ENCODE measurements around the gene WFDC13. TPM values are rescaled to one million over a fixed set of nuclear protein-coding genes. Genes with fewer than 3 reads are reported as not detected.

Gene WFDC13
- total and polyA plus RNA-seq, 9 donors, result not detected

- no peaks in the 10 kb centered on the region for H3K36me3 ChIP-seq
- H3K27ac ChIP-seq, result no peak within 1 kb of the TSS
- intact Hi-C loops (cut with DNase I), result no loop called here
- no peaks in the 10 kb centered on the region for H3K9me3 ChIP-seq
- WGBS, 3 donors, result 62 to 68% (median 67%) methylated on average over 1 of the region's 1 CpG
- H3K27me3 ChIP-seq, result no peaks in the 10 kb centered on the region
- DNase-seq, result no peak
- no peak within 1 kb of the TSS for H3K4me3 ChIP-seq
- H3K4me1 ChIP-seq (ENCODE audit: insufficient read depth), result no peaks in the 10 kb centered on the region
- no peak for TF ChIP-seq POLR2A (IDR thresholded peaks at IDR 0.05)
- no peak for TF ChIP-seq EP300 (IDR thresholded peaks at IDR 0.05)
- TF ChIP-seq CTCF (IDR thresholded peaks at IDR 0.05), result no peak
Measured at GRCh38 chr20:45722047-45722446, 20.2 kb downstream of the WFDC13 start, which contains the start of gene SPINT4. Gene SPINT4 (plus strand): TSS chr20:45722347. CDS start chr20:45722368, 21 bp downstream.

- intact Hi-C loops (cut with DNase I), result no loop called here
- no peaks in the 10 kb centered on the region for H3K36me3 ChIP-seq
- H3K27ac ChIP-seq, result no peak overlapping the region
- H3K9me3 ChIP-seq, result no peaks in the 10 kb centered on the region
- no peaks in the 10 kb centered on the region for H3K4me1 ChIP-seq (ENCODE audit: insufficient read depth)
- H3K27me3 ChIP-seq, result no peaks in the 10 kb centered on the region
- TF ChIP-seq EP300 (IDR thresholded peaks at IDR 0.05) (no peak), CTCF (IDR thresholded peaks at IDR 0.05) (no peak), POLR2A (IDR thresholded peaks at IDR 0.05) (no peak)
- H3K4me3 ChIP-seq, result no peak overlapping the region
- DNase-seq, result no peak
Measured at GRCh38 chr20:45725134-45725533, 23.3 kb downstream of the WFDC13 start.

GRCh38 chr20:45727044-45727443, 25.2 kb downstream of the WFDC13 start:
- H3K36me3 ChIP-seq, result no peaks in the 10 kb centered on the region
- no peak for DNase-seq
- intact Hi-C loops (cut with DNase I), result no loop called here
- no peak overlapping the region for H3K4me3 ChIP-seq
- no peak overlapping the region for H3K27ac ChIP-seq
- H3K27me3 ChIP-seq, result no peaks in the 10 kb centered on the region
- no peaks in the 10 kb centered on the region for H3K4me1 ChIP-seq (ENCODE audit: insufficient read depth)
- H3K9me3 ChIP-seq, result no peaks in the 10 kb centered on the region
- no peak for TF ChIP-seq CTCF (IDR thresholded peaks at IDR 0.05)
- TF ChIP-seq EP300 (IDR thresholded peaks at IDR 0.05), result no peak
- TF ChIP-seq POLR2A (IDR thresholded peaks at IDR 0.05), result no peak
- WGBS, 3 donors, result 47 to 54% (median 52%) methylated on average over 2 of the region's 2 CpGs

- Histone ChIP-seq H3K4me1 (ENCODE audit: insufficient read depth) (no peaks in the 10 kb centered on the region), H3K9me3 (peaks cover 0 to 4% of the 10 kb centered on the region in 2 donors), H3K27ac (no peak overlapping the region), H3K36me3 (no peaks in the 10 kb centered on the region), H3K27me3 (no peaks in the 10 kb centered on the region), H3K4me3 (no peak overlapping the region)
- TF ChIP-seq EP300 (IDR thresholded peaks at IDR 0.05) (no peak), CTCF (IDR thresholded peaks at IDR 0.05) (no peak), POLR2A (IDR thresholded peaks at IDR 0.05) (no peak)
- DNase-seq, result no peak
- intact Hi-C loops (cut with DNase I), result no loop called here
Measured at GRCh38 chr20:45732199-45732598, 30.4 kb downstream of the WFDC13 start.

GRCh38 chr20:45735552-45735951, 33.7 kb downstream of the WFDC13 start:
- Histone ChIP-seq H3K4me3 (no peak overlapping the region), H3K36me3 (no peaks in the 10 kb centered on the region), H3K4me1 (ENCODE audit: insufficient read depth) (no peaks in the 10 kb centered on the region), H3K27me3 (no peaks in the 10 kb centered on the region), H3K9me3 (peaks cover 0 to 4% of the 10 kb centered on the region in 2 donors), H3K27ac (no peak overlapping the region)
- no peak for TF ChIP-seq POLR2A (IDR thresholded peaks at IDR 0.05)
- no peak for TF ChIP-seq EP300 (IDR thresholded peaks at IDR 0.05)
- no peak for TF ChIP-seq CTCF (IDR thresholded peaks at IDR 0.05)
- intact Hi-C loops (cut with DNase I), result no loop called here
- no peak for DNase-seq
- WGBS, 3 donors, result 83 to 91% (median 83%) methylated on average over 8 of the region's 8 CpGs
